ENCODE measurements around the gene SPIRE2. TPM values are rescaled to one million over a fixed set of nuclear protein-coding genes. Genes with fewer than 3 reads are reported as not detected.

Gene SPIRE2
- total and polyA plus RNA-seq, 2 experiments from 2014 or later = 18.4 to 21.7 TPM

DNA sequence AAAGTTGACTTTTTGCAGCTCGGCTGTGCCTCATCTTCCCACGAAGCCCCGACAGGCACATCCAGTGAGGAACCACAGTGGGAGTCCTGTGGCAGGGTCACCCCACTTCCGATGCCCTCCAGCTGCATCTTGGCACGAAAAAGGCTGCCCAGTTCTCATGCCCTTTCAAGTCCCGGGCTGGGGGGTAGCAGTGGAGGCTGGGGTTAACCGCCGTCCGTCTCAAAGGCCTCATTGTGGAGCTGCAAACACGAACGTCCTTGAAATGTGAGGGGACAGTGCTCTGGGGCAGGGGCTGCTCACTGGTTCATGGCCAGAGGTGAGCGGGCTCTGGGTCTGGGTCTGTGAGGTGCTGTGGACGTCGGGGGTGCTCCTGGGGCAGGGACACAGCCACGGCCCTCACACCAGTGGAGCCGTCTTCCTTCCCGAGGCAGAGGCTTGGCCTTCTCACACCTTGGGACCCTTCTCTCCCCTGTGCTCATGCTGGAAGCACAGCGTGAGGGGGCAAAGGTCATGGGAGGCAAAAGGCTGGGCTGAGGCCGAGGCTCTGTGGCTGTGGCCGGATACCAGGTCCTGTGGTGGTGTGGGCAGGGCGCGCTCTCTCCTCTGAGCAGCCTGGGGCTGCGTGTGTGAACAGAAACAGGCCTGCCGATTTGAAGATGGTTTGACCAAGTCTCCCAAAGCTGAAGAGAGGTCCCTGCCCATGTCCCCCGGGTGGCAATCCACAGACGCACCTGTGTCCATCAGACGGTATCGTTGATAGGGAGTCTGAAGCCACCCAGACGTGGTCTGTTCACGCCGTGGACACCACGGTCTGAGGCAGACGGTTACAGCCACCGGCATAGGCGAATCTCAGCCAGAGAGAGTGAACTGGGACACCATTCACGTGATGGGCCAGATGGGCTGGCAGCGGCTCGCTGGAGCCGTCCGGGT lies 87.3 kb downstream of the SPIRE2 start:
- no peak overlapping the region for H3K27ac ChIP-seq
- H3K4me3 ChIP-seq = no peak overlapping the region
- peaks cover 12% of the 10 kb centered on the region for H3K4me1 ChIP-seq (ENCODE audit: insufficient read depth)
- H3K9me3 ChIP-seq (ENCODE audit: low read depth) = no peaks in the 10 kb centered on the region
- H3K4me2 ChIP-seq = no peak overlapping the region
- no peaks in the 10 kb centered on the region for H4K20me1 ChIP-seq (ENCODE audit: insufficient read depth, poor library complexity, severe bottlenecking)
- no peak for DNase-seq (ENCODE audit: low spot score)
- 85% methylated on average over 40 of the region's 40 CpGs for WGBS (ENCODE audit: low lambda C conversion rate, missing lambda C conversion rate)
- TF ChIP-seq EZH2phosphoT487 (IDR thresholded peaks at IDR 0.05; ENCODE audit: low read depth, severe bottlenecking, unreplicated experiment) = no peak
- TF ChIP-seq, protein P1, sequence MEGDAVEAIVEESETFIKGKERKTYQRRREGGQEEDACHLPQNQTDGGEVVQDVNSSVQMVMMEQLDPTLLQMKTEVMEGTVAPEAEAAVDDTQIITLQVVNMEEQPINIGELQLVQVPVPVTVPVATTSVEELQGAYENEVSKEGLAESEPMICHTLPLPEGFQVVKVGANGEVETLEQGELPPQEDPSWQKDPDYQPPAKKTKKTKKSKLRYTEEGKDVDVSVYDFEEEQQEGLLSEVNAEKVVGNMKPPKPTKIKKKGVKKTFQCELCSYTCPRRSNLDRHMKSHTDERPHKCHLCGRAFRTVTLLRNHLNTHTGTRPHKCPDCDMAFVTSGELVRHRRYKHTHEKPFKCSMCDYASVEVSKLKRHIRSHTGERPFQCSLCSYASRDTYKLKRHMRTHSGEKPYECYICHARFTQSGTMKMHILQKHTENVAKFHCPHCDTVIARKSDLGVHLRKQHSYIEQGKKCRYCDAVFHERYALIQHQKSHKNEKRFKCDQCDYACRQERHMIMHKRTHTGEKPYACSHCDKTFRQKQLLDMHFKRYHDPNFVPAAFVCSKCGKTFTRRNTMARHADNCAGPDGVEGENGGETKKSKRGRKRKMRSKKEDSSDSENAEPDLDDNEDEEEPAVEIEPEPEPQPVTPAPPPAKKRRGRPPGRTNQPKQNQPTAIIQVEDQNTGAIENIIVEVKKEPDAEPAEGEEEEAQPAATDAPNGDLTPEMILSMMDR (IDR thresholded peaks at IDR 0.05; ENCODE audit: poor library complexity) = no peak
- TF ChIP-seq EZH2 (IDR thresholded peaks at IDR 0.05; ENCODE audit: borderline replicate concordance) = no peak
- H3K27me3 ChIP-seq = no peaks in the 10 kb centered on the region
- H3K36me3 ChIP-seq (replicated peaks; ENCODE audit: insufficient read depth, low read depth) = no peaks in the 10 kb centered on the region
- no peaks in the 10 kb centered on the region for H3K79me2 ChIP-seq
- no peaks in the 10 kb centered on the region for H3K9me2 ChIP-seq (replicated peaks; ENCODE audit: insufficient read depth)
- no peak overlapping the region for H2AFZ ChIP-seq

DNA sequence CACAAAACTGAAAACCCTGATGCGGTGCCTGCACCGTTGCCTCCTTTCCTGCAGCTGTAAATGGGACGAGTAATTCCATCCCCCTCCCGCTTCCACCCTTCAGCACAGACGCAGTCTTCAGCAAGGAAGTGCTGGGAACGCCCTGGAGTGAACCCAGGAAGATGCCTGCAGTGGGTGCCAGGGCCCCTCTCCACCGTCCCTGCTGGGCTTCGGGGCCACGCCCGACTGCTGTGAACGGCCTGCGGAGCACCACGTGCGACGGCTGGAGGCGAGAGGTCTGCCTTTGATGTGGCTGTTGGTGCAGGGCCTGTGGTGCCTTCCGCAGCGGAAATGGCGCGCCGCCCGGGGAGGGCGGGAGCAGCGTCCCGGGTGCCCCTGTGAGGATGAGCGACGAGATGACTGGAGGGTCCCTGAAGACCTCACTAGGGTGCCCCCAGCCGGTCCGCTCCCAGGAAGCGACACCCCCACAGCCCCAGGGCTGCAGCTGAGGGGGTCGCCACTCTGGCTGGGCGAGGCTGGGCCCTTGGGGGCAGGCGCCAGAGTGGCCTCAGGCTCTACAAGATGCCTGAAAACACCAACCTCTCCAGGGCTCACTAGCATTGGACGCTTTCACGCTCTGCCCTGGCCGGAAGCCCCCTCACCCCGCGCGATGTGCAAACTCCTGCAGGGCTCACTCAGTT lies 89.6 kb downstream of the SPIRE2 start:
- Histone ChIP-seq H3K9me3 (ENCODE audit: low read depth) (no peaks in the 10 kb centered on the region), H2AFZ (peak overlapping the region; percentile 69), H3K27ac (peak overlapping the region; percentile 47), H3K9me2 (replicated peaks; ENCODE audit: insufficient read depth) (no peaks in the 10 kb centered on the region), H4K20me1 (ENCODE audit: insufficient read depth, poor library complexity, severe bottlenecking) (no peaks in the 10 kb centered on the region), H3K36me3 (replicated peaks; ENCODE audit: insufficient read depth, low read depth) (no peaks in the 10 kb centered on the region), H3K79me2 (no peaks in the 10 kb centered on the region), H3K4me2 (peak overlapping the region; percentile 94), H3K27me3 (no peaks in the 10 kb centered on the region), H3K4me3 (peak overlapping the region; percentile 23), H3K4me1 (ENCODE audit: insufficient read depth) (peaks cover 20% of the 10 kb centered on the region)
- TF ChIP-seq, protein P1 (IDR thresholded peaks at IDR 0.05; ENCODE audit: poor library complexity) = no peak
- TF ChIP-seq EZH2phosphoT487 (IDR thresholded peaks at IDR 0.05; ENCODE audit: low read depth, severe bottlenecking, unreplicated experiment) (no peak), EZH2 (IDR thresholded peaks at IDR 0.05; ENCODE audit: borderline replicate concordance) (no peak)
- WGBS (ENCODE audit: low lambda C conversion rate, missing lambda C conversion rate) = 2% methylated on average over 38 of the region's 39 CpGs
- DNase-seq (ENCODE audit: low spot score) = peak; percentile 86

DNA sequence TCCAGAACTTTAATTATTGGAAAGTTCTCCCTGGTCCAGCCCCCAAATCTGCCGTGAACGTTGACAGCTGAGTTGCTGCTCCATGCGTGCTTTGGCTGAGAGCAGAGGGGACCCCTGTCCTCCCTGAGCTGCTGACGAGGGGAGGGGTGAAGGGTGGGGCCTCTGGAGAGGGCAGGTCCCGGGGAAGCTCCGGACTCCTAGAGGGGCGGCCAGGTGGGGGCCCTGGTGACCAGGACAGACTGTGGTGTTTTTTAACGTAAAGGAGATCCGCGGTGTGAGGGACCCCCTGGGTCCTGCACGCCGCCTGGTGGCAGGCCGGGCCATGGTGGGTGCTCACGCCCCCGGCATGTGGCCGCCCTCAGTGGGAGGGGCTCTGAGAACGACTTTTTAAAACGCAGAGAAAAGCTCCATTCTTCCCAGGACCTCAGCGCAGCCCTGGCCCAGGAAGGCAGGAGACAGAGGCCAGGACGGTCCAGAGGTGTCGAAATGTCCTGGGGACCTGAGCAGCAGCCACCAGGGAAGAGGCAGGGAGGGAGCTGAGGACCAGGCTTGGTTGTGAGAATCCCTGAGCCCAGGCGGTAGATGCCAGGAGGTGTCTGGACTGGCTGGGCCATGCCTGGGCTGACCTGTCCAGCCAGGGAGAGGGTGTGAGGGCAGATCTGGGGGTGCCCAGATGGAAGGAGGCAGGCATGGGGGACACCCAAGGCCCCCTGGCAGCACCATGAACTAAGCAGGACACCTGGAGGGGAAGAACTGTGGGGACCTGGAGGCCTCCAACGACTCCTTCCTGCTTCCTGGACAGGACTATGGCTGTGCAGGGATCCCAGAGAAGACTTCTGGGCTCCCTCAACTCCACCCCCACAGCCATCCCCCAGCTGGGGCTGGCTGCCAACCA lies 90.4 kb downstream of the SPIRE2 start, which contains the start of gene MC1R:
Gene MC1R (plus strand): TSS at position 410 of the 895 bp plus-strand sequence. CDS start 397 bp downstream, at position 807.
- H3K79me2 ChIP-seq = peaks cover 2% of the 10 kb centered on the region
- peak within 1 kb of the TSS; percentile 23 for H3K4me3 ChIP-seq
- DNase-seq (ENCODE audit: low spot score) = peak; percentile 72
- peak within 1 kb of the TSS; percentile 94 for H3K4me2 ChIP-seq
- no peaks in the 10 kb centered on the region for H3K9me3 ChIP-seq (ENCODE audit: low read depth)
- peak within 1 kb of the TSS; percentile 69 for H2AFZ ChIP-seq
- H3K9me2 ChIP-seq (replicated peaks; ENCODE audit: insufficient read depth) = no peaks in the 10 kb centered on the region
- H3K36me3 ChIP-seq (replicated peaks; ENCODE audit: insufficient read depth, low read depth) = no peaks in the 10 kb centered on the region
- TF ChIP-seq EZH2 (IDR thresholded peaks at IDR 0.05; ENCODE audit: borderline replicate concordance) (no peak), EZH2phosphoT487 (IDR thresholded peaks at IDR 0.05; ENCODE audit: low read depth, severe bottlenecking, unreplicated experiment) (no peak)
- TF ChIP-seq, protein P1 (IDR thresholded peaks at IDR 0.05; ENCODE audit: poor library complexity) = peak; percentile 50
- H4K20me1 ChIP-seq (ENCODE audit: insufficient read depth, poor library complexity, severe bottlenecking) = no peaks in the 10 kb centered on the region
- H3K4me1 ChIP-seq (ENCODE audit: insufficient read depth) = peaks cover 23% of the 10 kb centered on the region
- peak within 1 kb of the TSS; percentile 47 for H3K27ac ChIP-seq
- peaks cover under 1% of the 10 kb centered on the region for H3K27me3 ChIP-seq
- 13% methylated on average over 22 of the region's 23 CpGs for WGBS (ENCODE audit: low lambda C conversion rate, missing lambda C conversion rate)

Data from hepatocyte (in vitro differentiated cells).